IPS-18c (cell line): ENCODE results near the gene CCDC92.
A peak's percentile ranks its signal among the peaks of the same experiment; 100 is the strongest.

Experiments used
- H3K4me3 ChIP-seq: 2 replicates; pipeline ENCODE4 v1.7.0; 2013; ENCODE audit warnings: low read depth, mild to moderate bottlenecking, low read length, moderate library complexity; ENCODE audit not compliant: insufficient read depth
- H3K9me3 ChIP-seq: one replicate; pipeline ENCODE4 v1.6.1; 2013; ENCODE audit warnings: mild to moderate bottlenecking, low read length, moderate library complexity; ENCODE audit not compliant: control insufficient read depth, insufficient read depth

Gene CCDC92

DNA sequence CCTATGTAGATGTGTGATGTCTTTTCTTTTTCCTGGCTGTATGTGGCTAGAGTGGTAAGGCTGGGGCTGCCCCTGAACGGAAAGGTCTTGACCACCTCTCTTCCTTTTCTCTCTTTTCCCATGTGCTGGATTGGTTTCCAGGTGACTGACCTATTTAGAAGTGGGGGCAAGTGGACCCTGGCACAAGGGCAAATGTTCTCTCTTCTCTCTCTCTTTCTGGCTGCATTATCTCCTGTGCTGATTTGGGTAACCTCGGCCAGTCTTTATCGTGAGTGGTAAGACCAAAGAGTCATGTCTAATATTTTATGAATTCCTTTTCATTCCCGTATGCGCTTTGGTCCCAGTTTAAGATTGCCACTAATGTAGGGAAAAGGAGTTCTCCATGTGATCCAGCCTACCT is 16.5 kb upstream of the CCDC92 start:
- Histone ChIP-seq H3K9me3 (no peaks in the 10 kb centered on the region), H3K4me3 (no peak overlapping the region)

GRCh38 chr12:123987022-123987421 is 14.4 kb upstream of the CCDC92 start:
- Histone ChIP-seq H3K9me3 (no peaks in the 10 kb centered on the region), H3K4me3 (no peak overlapping the region)

DNA sequence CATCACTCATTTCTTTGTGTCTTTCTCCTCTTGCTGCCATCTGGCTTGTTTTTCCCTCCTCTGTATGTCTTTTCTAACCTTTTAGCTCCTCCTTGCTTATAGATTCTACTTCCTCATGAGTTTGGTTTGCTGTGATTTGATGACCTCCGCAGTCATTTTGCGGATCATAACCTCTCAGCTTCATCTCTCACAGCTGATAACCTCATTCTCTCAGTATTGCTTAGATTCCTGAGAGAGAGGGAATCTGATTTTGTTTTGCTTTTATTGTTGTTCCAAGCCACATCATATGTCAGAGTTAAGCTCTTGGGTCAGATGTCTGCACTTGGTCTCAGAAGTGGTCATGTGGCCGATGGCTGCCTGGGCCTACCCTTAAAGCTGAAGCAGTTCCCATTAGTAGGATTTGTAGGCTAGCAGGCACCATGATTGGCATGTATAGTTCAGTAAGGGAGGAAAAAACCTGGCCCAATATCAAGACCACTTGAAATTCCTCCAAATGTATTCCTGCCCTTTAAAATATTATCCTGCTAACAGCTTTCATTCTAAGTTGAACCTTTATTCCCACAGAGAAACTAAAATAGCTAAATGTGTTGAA is 13.8 kb upstream of the CCDC92 start:
- no peak overlapping the region for H3K4me3 ChIP-seq

DNA sequence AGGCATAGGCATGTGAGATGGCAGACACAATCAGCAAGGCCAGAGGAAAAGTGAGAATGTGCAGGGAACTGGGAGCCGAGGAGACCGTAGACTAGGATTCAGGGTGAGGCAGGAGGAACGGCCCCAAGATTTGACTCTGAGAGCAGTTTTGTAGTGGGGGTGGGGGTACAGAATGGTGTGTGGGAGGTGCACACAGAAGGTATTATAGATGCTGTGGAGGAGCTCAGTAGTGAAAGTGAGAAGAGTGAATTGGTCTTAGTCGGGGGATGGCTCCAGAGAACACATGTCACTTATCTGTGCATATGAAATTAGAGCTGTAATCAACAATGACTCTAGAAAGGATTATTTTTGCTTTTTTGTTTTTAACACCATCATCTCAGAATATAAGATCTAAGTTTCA is 12.3 kb upstream of the CCDC92 start:
- no peaks in the 10 kb centered on the region for H3K9me3 ChIP-seq

More for the DNA sequence above, 13.8 kb upstream of the CCDC92 start:
- H3K9me3 ChIP-seq: no peaks in the 10 kb centered on the region

GRCh38 chr12:123983822-123984485 is 11.3 kb upstream of the CCDC92 start:
- Histone ChIP-seq H3K9me3 (no peaks in the 10 kb centered on the region), H3K4me3 (no peak overlapping the region)

More for the DNA sequence above, 12.3 kb upstream of the CCDC92 start:
- no peak overlapping the region for H3K4me3 ChIP-seq

DNA sequence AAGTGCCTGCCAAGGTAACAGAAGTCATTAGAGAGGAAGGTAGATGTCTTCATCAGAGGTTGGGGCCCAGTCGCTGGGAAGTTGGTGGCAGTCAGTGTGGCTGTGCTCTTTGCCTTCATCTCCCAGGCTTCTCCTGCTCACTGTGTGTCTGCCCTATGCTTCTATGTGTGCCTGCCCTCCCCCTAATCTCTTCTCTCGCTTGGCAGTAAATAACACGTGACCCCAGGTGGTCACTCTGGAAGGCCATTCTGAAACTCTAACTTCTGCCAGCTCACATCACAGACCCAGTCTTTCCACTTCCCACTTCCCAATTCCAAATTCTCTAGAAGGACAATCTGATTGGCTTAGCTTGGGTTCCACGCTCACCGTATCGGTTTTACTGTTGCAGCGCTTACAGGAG is 9.6 kb upstream of the CCDC92 start:
- Histone ChIP-seq H3K4me3 (no peak overlapping the region), H3K9me3 (no peaks in the 10 kb centered on the region)

GRCh38 chr12:123979566-123979965 is 6.9 kb upstream of the CCDC92 start:
- Histone ChIP-seq H3K4me3 (no peak overlapping the region), H3K9me3 (no peaks in the 10 kb centered on the region)

DNA sequence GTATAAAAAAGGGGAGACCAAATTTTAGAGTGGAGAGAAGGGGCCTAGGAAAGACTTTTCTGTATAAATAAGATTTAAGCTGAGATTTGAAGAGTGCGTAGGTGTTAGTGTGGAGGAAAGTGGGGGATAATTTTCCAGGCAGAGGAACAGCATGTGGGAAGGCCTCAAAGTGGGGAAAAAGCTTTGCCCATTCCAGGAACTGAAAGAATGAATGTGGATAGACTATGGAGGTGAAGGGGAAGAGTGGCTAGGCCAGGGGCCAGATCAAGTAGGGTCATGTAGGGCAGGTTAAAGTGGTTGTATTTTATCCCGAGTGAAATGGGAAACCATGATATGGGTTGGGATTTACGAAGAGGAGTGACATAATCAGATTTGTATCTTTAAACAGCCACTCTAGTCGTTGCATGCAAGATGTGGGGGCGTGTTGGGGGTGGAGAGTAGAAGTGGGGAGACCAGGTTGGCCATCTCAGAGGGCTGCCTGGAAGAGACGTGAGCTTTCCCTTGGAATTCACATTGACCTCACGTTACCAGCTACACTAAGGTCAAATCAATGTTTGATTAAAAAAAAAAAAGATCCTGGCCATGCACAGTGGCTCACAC is 3.7 kb upstream of the CCDC92 start:
- Histone ChIP-seq H3K4me3 (no peak overlapping the region), H3K9me3 (no peaks in the 10 kb centered on the region)

GRCh38 chr12:123973552-123974341 is 1.1 kb upstream of the CCDC92 start:
- H3K4me3 ChIP-seq: peak overlapping the region; percentile 77
- no peaks in the 10 kb centered on the region for H3K9me3 ChIP-seq

DNA sequence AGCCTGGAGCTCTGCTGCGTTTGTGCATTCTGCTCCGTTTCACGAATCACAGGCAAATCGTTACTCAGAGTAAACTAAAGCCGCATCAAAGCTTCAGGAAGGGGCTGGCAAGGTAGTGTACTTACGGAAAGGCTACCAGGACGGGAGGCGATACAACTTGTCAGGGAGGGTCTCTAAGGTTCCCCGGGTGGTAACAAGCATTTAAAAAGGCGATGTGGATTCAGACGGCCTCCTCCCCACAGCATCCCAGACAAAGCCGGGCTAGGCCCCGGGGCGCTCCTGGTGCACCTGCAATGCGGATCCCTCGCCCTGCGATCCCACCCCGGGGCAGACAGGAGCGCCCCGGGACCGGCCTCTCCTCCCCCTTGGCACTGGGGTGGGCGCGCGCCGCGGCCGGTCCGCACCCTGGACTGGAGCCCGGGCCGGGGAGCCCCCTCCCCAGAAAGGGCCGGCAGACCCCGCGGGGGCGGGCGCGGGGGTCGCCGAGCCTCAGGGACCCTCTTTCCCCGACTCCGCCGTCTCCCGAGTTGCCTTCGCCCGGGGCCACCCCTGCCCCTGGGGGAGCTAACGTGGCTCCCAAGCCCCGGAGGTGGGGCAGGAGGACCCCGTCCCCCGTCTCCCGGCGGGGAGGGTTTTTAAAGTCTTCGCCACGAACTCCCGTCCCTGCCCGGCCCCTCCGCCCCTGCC is 718 bp downstream of the CCDC92 start:
- H3K4me3 ChIP-seq: peak overlapping the region; percentile 44; the same call in 1 of the 2 replicates
- no peaks in the 10 kb centered on the region for H3K9me3 ChIP-seq

DNA sequence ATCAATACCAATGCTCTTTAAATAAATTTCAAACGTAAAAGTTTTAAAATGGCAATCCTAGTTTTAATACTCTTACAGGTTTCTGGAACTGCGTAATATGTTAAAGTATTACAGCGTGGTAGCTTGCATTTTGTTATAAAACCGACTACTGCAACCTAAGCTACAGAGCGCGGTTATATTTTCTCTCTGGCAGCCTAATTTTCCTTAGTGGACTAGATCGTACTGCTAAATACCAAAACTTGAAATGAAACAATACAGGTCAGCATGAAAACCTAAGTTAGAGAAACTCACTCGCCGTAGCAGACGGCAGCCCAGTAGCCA is 1.2 kb downstream of the CCDC92 start:
- H3K9me3 ChIP-seq: no peaks in the 10 kb centered on the region
- peak overlapping the region; percentile 44; the same call in 1 of the 2 replicates for H3K4me3 ChIP-seq

GRCh38 chr12:123967121-123967586 is 5.5 kb downstream of the CCDC92 start:
- no peaks in the 10 kb centered on the region for H3K9me3 ChIP-seq
- H3K4me3 ChIP-seq: no peak overlapping the region

GRCh38 chr12:123966596-123966995 is 6.0 kb downstream of the CCDC92 start:
- Histone ChIP-seq H3K9me3 (no peaks in the 10 kb centered on the region), H3K4me3 (no peak overlapping the region)

DNA sequence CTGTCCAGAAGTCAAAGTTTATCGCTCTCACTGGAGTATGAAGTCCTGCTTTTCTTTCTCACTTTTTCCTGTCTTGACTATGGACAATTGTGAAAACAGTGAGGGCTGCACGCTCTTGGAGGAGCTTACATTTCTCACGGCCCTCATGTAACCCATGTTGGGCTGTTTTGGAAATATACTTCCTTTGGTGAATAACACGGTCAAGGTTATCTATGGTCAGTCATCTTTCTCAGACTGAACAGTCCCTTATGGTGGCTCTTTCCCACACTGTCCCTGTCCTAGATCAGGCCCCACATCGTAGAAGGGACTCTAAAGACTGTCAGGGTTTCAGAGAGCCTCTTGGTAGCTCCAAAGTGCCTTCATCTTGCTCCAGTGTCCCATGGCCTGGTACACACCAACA is 7.2 kb downstream of the CCDC92 start:
- Histone ChIP-seq H3K4me3 (no peak overlapping the region), H3K9me3 (no peaks in the 10 kb centered on the region)

DNA sequence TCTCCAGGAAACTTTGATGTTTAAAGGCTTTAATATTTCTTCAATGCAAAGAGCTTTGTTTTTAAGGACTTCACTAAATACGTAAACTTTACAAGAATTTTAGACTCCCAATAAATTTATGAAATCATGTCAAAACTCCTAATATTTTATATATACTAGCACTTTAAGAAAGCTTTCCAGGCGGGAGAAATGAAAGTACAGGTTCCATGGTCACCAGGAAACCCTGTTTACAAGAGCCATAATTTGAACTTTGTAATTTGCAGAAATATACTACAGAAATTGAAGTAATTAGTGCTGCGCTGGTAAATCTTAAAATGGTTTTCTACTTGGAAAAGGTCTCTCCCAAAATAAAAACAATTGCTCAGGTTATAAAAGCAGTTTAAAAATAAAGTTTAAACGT is 8.8 kb downstream of the CCDC92 start:
- H3K4me3 ChIP-seq: no peak overlapping the region
- no peaks in the 10 kb centered on the region for H3K9me3 ChIP-seq

- H3K4me3 ChIP-seq: no peak overlapping the region
- no peaks in the 10 kb centered on the region for H3K9me3 ChIP-seq
Measured at GRCh38 chr12:123962513-123962912, 10.1 kb downstream of the CCDC92 start.

DNA sequence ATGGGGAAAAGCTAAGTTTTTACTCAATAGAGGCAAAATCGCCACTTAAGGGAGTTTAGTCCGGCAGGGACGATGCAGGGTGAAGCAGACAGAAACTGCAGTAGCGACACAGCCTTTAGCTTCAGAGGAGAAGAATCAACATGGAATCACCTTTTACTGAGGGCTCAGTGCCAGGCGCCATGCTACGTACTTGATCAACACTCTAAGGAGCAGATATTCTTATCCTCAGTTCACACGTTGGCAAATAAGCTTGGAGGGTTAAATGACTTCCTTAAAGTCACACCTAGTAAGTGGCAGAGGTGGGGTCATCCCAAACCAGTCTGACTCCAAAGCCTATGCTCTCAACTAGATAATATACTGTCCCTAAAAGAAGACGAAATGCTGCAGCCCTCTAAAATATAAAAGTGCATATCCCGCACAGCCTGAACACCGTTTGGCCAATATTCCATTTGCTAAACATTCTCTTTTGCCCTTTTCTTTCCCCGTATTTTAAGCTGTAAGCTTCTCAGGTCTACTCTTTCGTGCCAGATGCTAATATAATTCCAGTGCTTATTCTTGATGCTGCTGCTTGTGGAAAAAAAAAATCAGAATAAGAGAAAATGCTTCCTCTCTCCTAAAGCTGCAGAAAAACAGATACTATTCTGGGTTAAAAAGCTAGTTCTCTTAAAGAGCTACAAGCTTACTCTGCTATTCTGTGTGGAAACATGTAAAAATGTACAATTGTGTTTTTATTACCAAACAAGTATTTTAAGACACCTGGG is 10.9 kb downstream of the CCDC92 start:
- no peak overlapping the region for H3K4me3 ChIP-seq
- H3K9me3 ChIP-seq: no peaks in the 10 kb centered on the region
